ENCODE measurements around the gene LETMD1. TPM values are rescaled to one million over a fixed set of nuclear protein-coding genes. Genes with fewer than 3 reads are reported as not detected.
A peak's percentile ranks its signal among the peaks of the same experiment; 100 is the strongest.

LETMD1 gene
- total RNA-seq, 1 experiment from 2014 or later: 47.1 TPM

DNA sequence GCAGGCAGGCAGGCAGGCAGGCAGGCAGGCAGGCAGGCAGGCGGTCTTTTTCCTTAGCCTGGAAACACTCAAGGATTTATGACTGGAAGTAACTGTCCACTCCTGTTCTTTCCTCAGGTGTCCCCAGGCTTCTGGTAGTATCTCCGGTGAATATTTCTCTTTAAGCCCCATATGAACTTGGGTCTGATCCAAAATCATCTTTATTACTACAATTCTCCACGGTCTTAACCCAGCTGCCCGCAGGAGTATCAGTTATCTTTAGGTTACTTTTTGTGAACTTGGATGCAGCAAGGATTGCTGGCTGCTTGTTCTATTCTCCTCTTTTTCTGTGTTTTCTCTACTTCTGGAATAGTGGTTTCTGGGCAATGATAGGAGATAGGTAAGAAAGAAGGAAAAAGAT, 32.0 kb downstream of the LETMD1 start:
- CTCF ChIA-PET: no interaction called here
- Histone ChIP-seq H3K36me3 (ENCODE audit: low read depth, low read length) (no peaks in the 10 kb centered on the region), H3K27me3 (ENCODE audit: low read length) (no peaks in the 10 kb centered on the region), H3K9me3 (ENCODE audit: low read length) (no peaks in the 10 kb centered on the region), H4K20me1 (ENCODE audit: low read length) (peaks cover 6% of the 10 kb centered on the region; the same call in 1 of the 2 replicates), H3K79me2 (ENCODE audit: low read length) (peaks cover 46% of the 10 kb centered on the region), H3K9me2 (replicated peaks; ENCODE audit: low read length) (no peaks in the 10 kb centered on the region), H3K4me1 (ENCODE audit: insufficient read depth, low read length) (peaks cover 12% of the 10 kb centered on the region), H3K4me3 (ENCODE audit: low read length) (no peak overlapping the region), H3F3A (ENCODE audit: low read length, unreplicated experiment) (no peaks in the 10 kb centered on the region), H3K4me2 (ENCODE audit: low read length) (no peak overlapping the region), H3K27ac (ENCODE audit: low read length) (no peak overlapping the region), H2AFZ (ENCODE audit: low read length) (no peak overlapping the region), H3K9ac (ENCODE audit: low read length) (no peak overlapping the region)
- BruUV-seq (replicated peaks): TSS peak; percentile 3
- no peak for DNase-seq
- intact Hi-C loops (cut with micrococcal nuclease): loop anchor here (5.0 kb wide), 2 partner anchors 187 to 262 kb away; no protein-coding TSS in a partner anchor
- POLR2A ChIA-PET (ENCODE audit: unreplicated experiment): no interaction called here
- no peak for ATAC-seq
- TF ChIP-seq EZH2phosphoT487 (IDR thresholded peaks at IDR 0.05; ENCODE audit: borderline replicate concordance, low read length): no peak
- TF ChIP-seq, protein P1, sequence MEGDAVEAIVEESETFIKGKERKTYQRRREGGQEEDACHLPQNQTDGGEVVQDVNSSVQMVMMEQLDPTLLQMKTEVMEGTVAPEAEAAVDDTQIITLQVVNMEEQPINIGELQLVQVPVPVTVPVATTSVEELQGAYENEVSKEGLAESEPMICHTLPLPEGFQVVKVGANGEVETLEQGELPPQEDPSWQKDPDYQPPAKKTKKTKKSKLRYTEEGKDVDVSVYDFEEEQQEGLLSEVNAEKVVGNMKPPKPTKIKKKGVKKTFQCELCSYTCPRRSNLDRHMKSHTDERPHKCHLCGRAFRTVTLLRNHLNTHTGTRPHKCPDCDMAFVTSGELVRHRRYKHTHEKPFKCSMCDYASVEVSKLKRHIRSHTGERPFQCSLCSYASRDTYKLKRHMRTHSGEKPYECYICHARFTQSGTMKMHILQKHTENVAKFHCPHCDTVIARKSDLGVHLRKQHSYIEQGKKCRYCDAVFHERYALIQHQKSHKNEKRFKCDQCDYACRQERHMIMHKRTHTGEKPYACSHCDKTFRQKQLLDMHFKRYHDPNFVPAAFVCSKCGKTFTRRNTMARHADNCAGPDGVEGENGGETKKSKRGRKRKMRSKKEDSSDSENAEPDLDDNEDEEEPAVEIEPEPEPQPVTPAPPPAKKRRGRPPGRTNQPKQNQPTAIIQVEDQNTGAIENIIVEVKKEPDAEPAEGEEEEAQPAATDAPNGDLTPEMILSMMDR (conservative IDR thresholded peaks at IDR 0.05; ENCODE audit: low read depth, low read length): no peak
- TF ChIP-seq EZH2 (IDR thresholded peaks at IDR 0.05; ENCODE audit: low read length, unreplicated experiment): no peak

DNA sequence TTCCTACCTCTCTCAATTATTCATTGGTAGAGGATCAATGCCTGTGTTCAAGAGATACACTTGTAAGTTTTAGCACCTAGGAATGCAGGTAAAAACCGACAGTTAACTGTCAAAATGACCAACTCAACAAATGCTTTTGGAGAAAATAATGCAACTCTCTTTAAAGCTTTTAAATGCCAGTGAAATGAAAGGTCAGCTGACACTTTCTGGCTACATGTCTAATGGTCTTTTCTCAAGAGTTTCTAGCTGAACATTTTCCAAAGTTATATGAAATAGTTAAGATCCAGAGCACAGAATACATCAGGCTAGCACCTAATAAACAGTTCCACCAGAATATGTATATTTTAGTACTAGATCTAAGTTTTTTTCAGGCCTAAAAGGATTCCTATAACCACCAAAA, 33.3 kb downstream of the LETMD1 start:
- Histone ChIP-seq H3F3A (ENCODE audit: low read length, unreplicated experiment) (no peaks in the 10 kb centered on the region), H3K9me3 (ENCODE audit: low read length) (no peaks in the 10 kb centered on the region), H3K4me3 (ENCODE audit: low read length) (peak overlapping the region; percentile 92; the same call in 1 of the 2 replicates), H2AFZ (ENCODE audit: low read length) (no peak overlapping the region), H3K4me1 (ENCODE audit: insufficient read depth, low read length) (peaks cover 12% of the 10 kb centered on the region), H3K27ac (ENCODE audit: low read length) (no peak overlapping the region), H4K20me1 (ENCODE audit: low read length) (peaks cover 6% of the 10 kb centered on the region; the same call in 1 of the 2 replicates), H3K9me2 (replicated peaks; ENCODE audit: low read length) (no peaks in the 10 kb centered on the region), H3K4me2 (ENCODE audit: low read length) (peak overlapping the region; percentile 84), H3K9ac (ENCODE audit: low read length) (no peak overlapping the region), H3K79me2 (ENCODE audit: low read length) (peaks cover 40% of the 10 kb centered on the region), H3K27me3 (ENCODE audit: low read length) (no peaks in the 10 kb centered on the region), H3K36me3 (ENCODE audit: low read depth, low read length) (no peaks in the 10 kb centered on the region)
- intact Hi-C loops (cut with micrococcal nuclease): loop anchor here (5.0 kb wide), 2 partner anchors 186 to 261 kb away; no protein-coding TSS in a partner anchor
- ATAC-seq: no peak
- TF ChIP-seq EZH2 (IDR thresholded peaks at IDR 0.05; ENCODE audit: low read length, unreplicated experiment) (no peak), EZH2phosphoT487 (IDR thresholded peaks at IDR 0.05; ENCODE audit: borderline replicate concordance, low read length) (no peak)
- TF ChIP-seq, protein P1 (conservative IDR thresholded peaks at IDR 0.05; ENCODE audit: low read depth, low read length): no peak
- POLR2A ChIA-PET (ENCODE audit: unreplicated experiment): no interaction called here
- DNase-seq: no peak
- CTCF ChIA-PET: interaction anchor here (0.7 kb wide), 1 partner anchor 770 kb away, joined by 10 read pairs; no protein-coding TSS in a partner anchor
- no TSS peak for BruUV-seq (replicated peaks)

DNA sequence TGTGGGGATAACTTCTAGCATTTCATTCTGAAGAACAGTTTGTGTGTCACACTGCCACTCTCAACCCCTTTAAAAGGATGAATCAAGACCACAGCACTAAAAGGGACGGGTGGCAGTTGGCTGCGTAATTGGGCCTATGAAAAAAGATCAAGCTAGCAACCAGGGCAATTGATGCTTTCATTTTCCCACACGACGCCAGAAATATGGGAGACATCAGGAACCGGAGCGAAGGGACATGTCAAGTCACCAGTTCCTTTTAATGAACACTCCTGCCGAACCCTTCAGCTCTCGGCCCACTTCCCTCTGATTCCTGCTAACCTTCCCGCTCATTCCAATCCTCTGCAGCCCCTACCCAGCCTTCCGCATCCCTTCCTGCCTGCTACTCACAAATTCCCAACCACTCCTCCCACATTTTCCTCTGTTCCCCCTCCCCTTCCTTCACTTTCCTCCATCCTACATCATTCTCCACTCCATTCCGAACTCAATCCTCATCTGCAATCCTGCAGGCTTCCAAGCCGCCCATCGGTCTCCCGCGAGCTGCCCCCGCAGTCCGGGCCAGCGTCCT, 34.5 kb downstream of the LETMD1 start:
- ChIA-PET POLR2A (ENCODE audit: unreplicated experiment) (interaction anchor here (0.6 to 1.1 kb wide), 2 partner anchors 38 to 289 kb away, joined by 5 to 9 read pairs; no protein-coding TSS in a partner anchor), CTCF (interaction anchor here (0.6 kb wide), 3 partner anchors 117 to 331 kb away, joined by 3 to 8 read pairs (median 4); no protein-coding TSS in a partner anchor)
- Histone ChIP-seq H3K9me2 (replicated peaks; ENCODE audit: low read length) (no peaks in the 10 kb centered on the region), H3K27me3 (ENCODE audit: low read length) (no peaks in the 10 kb centered on the region), H3K79me2 (ENCODE audit: low read length) (peaks cover 38% of the 10 kb centered on the region), H2AFZ (ENCODE audit: low read length) (peak overlapping the region; percentile 59), H3K4me2 (ENCODE audit: low read length) (peak overlapping the region; percentile 84), H3K36me3 (ENCODE audit: low read depth, low read length) (no peaks in the 10 kb centered on the region), H3K9ac (ENCODE audit: low read length) (peak overlapping the region; percentile 83), H3K4me1 (ENCODE audit: insufficient read depth, low read length) (peaks cover 12% of the 10 kb centered on the region), H3K27ac (ENCODE audit: low read length) (no peak overlapping the region), H3K4me3 (ENCODE audit: low read length) (peak overlapping the region; percentile 92), H3K9me3 (ENCODE audit: low read length) (no peaks in the 10 kb centered on the region), H4K20me1 (ENCODE audit: low read length) (peaks cover 6% of the 10 kb centered on the region; the same call in 1 of the 2 replicates), H3F3A (ENCODE audit: low read length, unreplicated experiment) (no peaks in the 10 kb centered on the region)
- BruUV-seq (replicated peaks): TSS peak; percentile 52
- TF ChIP-seq EZH2phosphoT487 (IDR thresholded peaks at IDR 0.05; ENCODE audit: borderline replicate concordance, low read length) (no peak), EZH2 (IDR thresholded peaks at IDR 0.05; ENCODE audit: low read length, unreplicated experiment) (no peak)
- TF ChIP-seq, protein P1 (conservative IDR thresholded peaks at IDR 0.05; ENCODE audit: low read depth, low read length): no peak
- intact Hi-C loops (cut with micrococcal nuclease): loop anchor here (5.0 kb wide), 2 partner anchors 185 to 260 kb away; no protein-coding TSS in a partner anchor
- peak; percentile 25 for ATAC-seq
- DNase-seq: peak; percentile 32

All from PC-3 (cell line).